Stimulated activated naive CD4-positive, alpha-beta T cell treated with Interleukin-2 at 50 U/mL for 16 hours (primary cell): ENCODE results near the gene SMCO4.
"Not testable (repeated sequence)": the region's sequence is repeated elsewhere in the genome, so short reads cannot be mapped to it uniquely, and the experiment has no call there.

Experiments used
- DNase-seq: peaks from one replicate; lab custom pipeline; 2025; lab: John Stamatoyannopoulos, UW

The SMCO4 gene

GRCh38 chr11:93543292-93543977, at the start of gene SMCO4:
TSS of gene SMCO4 (minus strand) at chr11:93543391. CDS start at chr11:93479189, 64,202 bp downstream.
- DNase-seq, result peak; percentile 60

- DNase-seq, result no peak
Measured at GRCh38 chr11:93591247-93591898, 48.2 kb upstream of the SMCO4 start.

GRCh38 chr11:93589347-93589746, 46.2 kb upstream of the SMCO4 start:
- DNase-seq, result no peak

- DNase-seq, result no peak
Measured at GRCh38 chr11:93587858-93588581, 44.8 kb upstream of the SMCO4 start.

- not testable (repeated sequence) for DNase-seq
Measured at GRCh38 chr11:93587425-93587824, 44.2 kb upstream of the SMCO4 start.

GRCh38 chr11:93585758-93586157, 42.6 kb upstream of the SMCO4 start:
- no peak for DNase-seq

- DNase-seq, result no peak
Measured at GRCh38 chr11:93583490-93583889, 40.3 kb upstream of the SMCO4 start.

GRCh38 chr11:93579187-93579751, 36.1 kb upstream of the SMCO4 start:
- DNase-seq, result no peak

- DNase-seq, result no peak
Measured at GRCh38 chr11:93577286-93577685, 34.1 kb upstream of the SMCO4 start.

GRCh38 chr11:93576870-93577269, 33.7 kb upstream of the SMCO4 start:
- not testable (repeated sequence) for DNase-seq

GRCh38 chr11:93574638-93575220, 31.5 kb upstream of the SMCO4 start:
- no peak for DNase-seq

GRCh38 chr11:93573184-93573583, 30.0 kb upstream of the SMCO4 start:
- DNase-seq, result no peak

- no peak for DNase-seq
Measured at GRCh38 chr11:93572621-93573020, 29.4 kb upstream of the SMCO4 start.

- no peak for DNase-seq
Measured at GRCh38 chr11:93572171-93572570, 29.0 kb upstream of the SMCO4 start.

GRCh38 chr11:93571612-93572011, 28.4 kb upstream of the SMCO4 start:
- DNase-seq, result no peak

- DNase-seq, result no peak
Measured at GRCh38 chr11:93570759-93571413, 27.7 kb upstream of the SMCO4 start.

- no peak for DNase-seq
Measured at GRCh38 chr11:93569496-93569895, 26.3 kb upstream of the SMCO4 start.

- DNase-seq, result no peak
Measured at GRCh38 chr11:93568726-93569125, 25.5 kb upstream of the SMCO4 start.

GRCh38 chr11:93567401-93567895, 24.3 kb upstream of the SMCO4 start:
- DNase-seq, result no peak

GRCh38 chr11:93564895-93565294, 21.7 kb upstream of the SMCO4 start:
- no peak for DNase-seq

- DNase-seq, result no peak
Measured at GRCh38 chr11:93563857-93564256, 20.7 kb upstream of the SMCO4 start.
